ENCODE measurements around the gene TCAP. TPM values are rescaled to one million over a fixed set of nuclear protein-coding genes. Genes with fewer than 3 reads are reported as not detected.

Gene TCAP
- polyA plus RNA-seq, 1 of the 3 experiments (the other 2 are of a cell fraction) = 0.43 TPM

GRCh38 chr17:39709319-39709997, 44.3 kb downstream of the TCAP start:
- Histone ChIP-seq H3F3A (replicated peaks; ENCODE audit: insufficient read depth) (no peaks in the 10 kb centered on the region), H3K27me3 (ENCODE audit: insufficient read depth) (no peaks in the 10 kb centered on the region; the same call in 1 of the 2 replicates), H3K4me1 (ENCODE audit: control insufficient read depth in 1 of 2, insufficient read depth in 2 of 2, low read depth in 1 of 2, low read length in 1 of 2) (no peaks in the 10 kb centered on the region), H3K36me3 (replicated peaks in 1 of 2; ENCODE audit: control insufficient read depth in 1 of 2, insufficient read depth in 2 of 2, low read length in 1 of 2) (no peaks in the 10 kb centered on the region), H3K9me3 (no peaks in the 10 kb centered on the region), H3K9ac (no peak overlapping the region), H3K9me2 (no peaks in the 10 kb centered on the region), H4K20me1 (ENCODE audit: insufficient read depth) (no peaks in the 10 kb centered on the region), H3K27ac (ENCODE audit: low read depth in 2 of 2, low read length in 1 of 2) (no peak overlapping the region), H3K4me2 (no peak overlapping the region), H3K79me2 (ENCODE audit: insufficient read depth) (no peaks in the 10 kb centered on the region), H3K4me3 (ENCODE audit: low read depth in 2 of 2, low read length in 1 of 2) (no peak overlapping the region), H2AFZ (ENCODE audit: low read depth) (no peak overlapping the region)
- TF ChIP-seq MXI1 (IDR thresholded peaks at IDR 0.05; ENCODE audit: low read depth, low read length) (no peak), TCF12 (IDR thresholded peaks at IDR 0.05) (no peak), SIN3A (IDR thresholded peaks at IDR 0.05; ENCODE audit: borderline replicate concordance, low read depth, low read length) (no peak), ELF1 (IDR thresholded peaks at IDR 0.05) (no peak), NFIC (IDR thresholded peaks at IDR 0.05; ENCODE audit: borderline replicate concordance) (no peak)
- TF ChIP-seq, protein P1, sequence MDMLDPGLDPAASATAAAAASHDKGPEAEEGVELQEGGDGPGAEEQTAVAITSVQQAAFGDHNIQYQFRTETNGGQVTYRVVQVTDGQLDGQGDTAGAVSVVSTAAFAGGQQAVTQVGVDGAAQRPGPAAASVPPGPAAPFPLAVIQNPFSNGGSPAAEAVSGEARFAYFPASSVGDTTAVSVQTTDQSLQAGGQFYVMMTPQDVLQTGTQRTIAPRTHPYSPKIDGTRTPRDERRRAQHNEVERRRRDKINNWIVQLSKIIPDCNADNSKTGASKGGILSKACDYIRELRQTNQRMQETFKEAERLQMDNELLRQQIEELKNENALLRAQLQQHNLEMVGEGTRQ (IDR thresholded peaks at IDR 0.05; ENCODE audit: borderline replicate concordance, low read depth, low read length) = no peak
- 76% methylated on average over 12 of the region's 14 CpGs for WGBS (ENCODE audit: low lambda C conversion rate)
- ChIA-PET CTCF (interaction anchor here (0.8 to 1.6 kb wide), 3 partner anchors 41 to 88 kb away, joined by 3 to 5 read pairs (median 4); partner anchors contain the start of gene PNMT), POLR2A (no interaction called here)
- no peak for DNase-seq

GRCh38 chr17:39709998-39710964, 45.1 kb downstream of the TCAP start:
- Histone ChIP-seq H3K9me3 (no peaks in the 10 kb centered on the region), H3K4me3 (ENCODE audit: low read depth in 2 of 2, low read length in 1 of 2) (no peak overlapping the region), H3F3A (replicated peaks; ENCODE audit: insufficient read depth) (no peaks in the 10 kb centered on the region), H2AFZ (ENCODE audit: low read depth) (no peak overlapping the region), H3K27me3 (ENCODE audit: insufficient read depth) (no peaks in the 10 kb centered on the region; the same call in 1 of the 2 replicates), H3K9ac (no peak overlapping the region), H3K36me3 (replicated peaks in 1 of 2; ENCODE audit: control insufficient read depth in 1 of 2, insufficient read depth in 2 of 2, low read length in 1 of 2) (no peaks in the 10 kb centered on the region), H3K79me2 (ENCODE audit: insufficient read depth) (no peaks in the 10 kb centered on the region), H4K20me1 (ENCODE audit: insufficient read depth) (no peaks in the 10 kb centered on the region), H3K4me2 (no peak overlapping the region), H3K9me2 (no peaks in the 10 kb centered on the region), H3K27ac (ENCODE audit: low read depth in 2 of 2, low read length in 1 of 2) (no peak overlapping the region), H3K4me1 (ENCODE audit: control insufficient read depth in 1 of 2, insufficient read depth in 2 of 2, low read depth in 1 of 2, low read length in 1 of 2) (no peaks in the 10 kb centered on the region)
- DNase-seq = no peak
- 78% methylated on average over 18 of the region's 20 CpGs for WGBS (ENCODE audit: low lambda C conversion rate)
- POLR2A ChIA-PET = interaction anchor here (1.6 kb wide), 1 partner anchor 19 kb away, joined by 3 read pairs; no protein-coding TSS in a partner anchor
- CTCF ChIA-PET = interaction anchor here (1.0 to 1.6 kb wide), 3 partner anchors 8 to 42 kb away, joined by 3 to 7 read pairs (median 4); partner anchors contain the start of genes MIEN1 and PNMT
- TF ChIP-seq FOSL2 (IDR thresholded peaks at IDR 0.05; ENCODE audit: borderline replicate concordance, low read depth) (no peak), TEAD4 (IDR thresholded peaks at IDR 0.05; ENCODE audit: borderline replicate concordance, insufficient read depth) (no peak), MXI1 (IDR thresholded peaks at IDR 0.05; ENCODE audit: low read depth, low read length) (no peak), RXRA (IDR thresholded peaks at IDR 0.05; ENCODE audit: borderline replicate concordance, low read depth) (no peak), MEF2A (IDR thresholded peaks at IDR 0.05; ENCODE audit: borderline replicate concordance, low read depth) (no peak), JUND (IDR thresholded peaks at IDR 0.05) (no peak)
- TF ChIP-seq, protein P2, sequence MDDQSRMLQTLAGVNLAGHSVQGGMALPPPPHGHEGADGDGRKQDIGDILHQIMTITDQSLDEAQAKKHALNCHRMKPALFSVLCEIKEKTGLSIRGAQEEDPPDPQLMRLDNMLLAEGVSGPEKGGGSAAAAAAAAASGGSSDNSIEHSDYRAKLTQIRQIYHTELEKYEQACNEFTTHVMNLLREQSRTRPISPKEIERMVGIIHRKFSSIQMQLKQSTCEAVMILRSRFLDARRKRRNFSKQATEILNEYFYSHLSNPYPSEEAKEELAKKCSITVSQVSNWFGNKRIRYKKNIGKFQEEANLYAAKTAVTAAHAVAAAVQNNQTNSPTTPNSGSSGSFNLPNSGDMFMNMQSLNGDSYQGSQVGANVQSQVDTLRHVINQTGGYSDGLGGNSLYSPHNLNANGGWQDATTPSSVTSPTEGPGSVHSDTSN (IDR thresholded peaks at IDR 0.05) = no peak
- TF ChIP-seq, protein P3, sequence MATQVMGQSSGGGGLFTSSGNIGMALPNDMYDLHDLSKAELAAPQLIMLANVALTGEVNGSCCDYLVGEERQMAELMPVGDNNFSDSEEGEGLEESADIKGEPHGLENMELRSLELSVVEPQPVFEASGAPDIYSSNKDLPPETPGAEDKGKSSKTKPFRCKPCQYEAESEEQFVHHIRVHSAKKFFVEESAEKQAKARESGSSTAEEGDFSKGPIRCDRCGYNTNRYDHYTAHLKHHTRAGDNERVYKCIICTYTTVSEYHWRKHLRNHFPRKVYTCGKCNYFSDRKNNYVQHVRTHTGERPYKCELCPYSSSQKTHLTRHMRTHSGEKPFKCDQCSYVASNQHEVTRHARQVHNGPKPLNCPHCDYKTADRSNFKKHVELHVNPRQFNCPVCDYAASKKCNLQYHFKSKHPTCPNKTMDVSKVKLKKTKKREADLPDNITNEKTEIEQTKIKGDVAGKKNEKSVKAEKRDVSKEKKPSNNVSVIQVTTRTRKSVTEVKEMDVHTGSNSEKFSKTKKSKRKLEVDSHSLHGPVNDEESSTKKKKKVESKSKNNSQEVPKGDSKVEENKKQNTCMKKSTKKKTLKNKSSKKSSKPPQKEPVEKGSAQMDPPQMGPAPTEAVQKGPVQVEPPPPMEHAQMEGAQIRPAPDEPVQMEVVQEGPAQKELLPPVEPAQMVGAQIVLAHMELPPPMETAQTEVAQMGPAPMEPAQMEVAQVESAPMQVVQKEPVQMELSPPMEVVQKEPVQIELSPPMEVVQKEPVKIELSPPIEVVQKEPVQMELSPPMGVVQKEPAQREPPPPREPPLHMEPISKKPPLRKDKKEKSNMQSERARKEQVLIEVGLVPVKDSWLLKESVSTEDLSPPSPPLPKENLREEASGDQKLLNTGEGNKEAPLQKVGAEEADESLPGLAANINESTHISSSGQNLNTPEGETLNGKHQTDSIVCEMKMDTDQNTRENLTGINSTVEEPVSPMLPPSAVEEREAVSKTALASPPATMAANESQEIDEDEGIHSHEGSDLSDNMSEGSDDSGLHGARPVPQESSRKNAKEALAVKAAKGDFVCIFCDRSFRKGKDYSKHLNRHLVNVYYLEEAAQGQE (IDR thresholded peaks at IDR 0.05; ENCODE audit: low read depth, low read length) = no peak
- TF ChIP-seq, protein P4, sequence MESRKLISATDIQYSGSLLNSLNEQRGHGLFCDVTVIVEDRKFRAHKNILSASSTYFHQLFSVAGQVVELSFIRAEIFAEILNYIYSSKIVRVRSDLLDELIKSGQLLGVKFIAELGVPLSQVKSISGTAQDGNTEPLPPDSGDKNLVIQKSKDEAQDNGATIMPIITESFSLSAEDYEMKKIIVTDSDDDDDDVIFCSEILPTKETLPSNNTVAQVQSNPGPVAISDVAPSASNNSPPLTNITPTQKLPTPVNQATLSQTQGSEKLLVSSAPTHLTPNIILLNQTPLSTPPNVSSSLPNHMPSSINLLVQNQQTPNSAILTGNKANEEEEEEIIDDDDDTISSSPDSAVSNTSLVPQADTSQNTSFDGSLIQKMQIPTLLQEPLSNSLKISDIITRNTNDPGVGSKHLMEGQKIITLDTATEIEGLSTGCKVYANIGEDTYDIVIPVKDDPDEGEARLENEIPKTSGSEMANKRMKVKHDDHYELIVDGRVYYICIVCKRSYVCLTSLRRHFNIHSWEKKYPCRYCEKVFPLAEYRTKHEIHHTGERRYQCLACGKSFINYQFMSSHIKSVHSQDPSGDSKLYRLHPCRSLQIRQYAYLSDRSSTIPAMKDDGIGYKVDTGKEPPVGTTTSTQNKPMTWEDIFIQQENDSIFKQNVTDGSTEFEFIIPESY (IDR thresholded peaks at IDR 0.05; ENCODE audit: borderline replicate concordance, low read depth) = no peak
- TF ChIP-seq, protein P1 (IDR thresholded peaks at IDR 0.05; ENCODE audit: borderline replicate concordance, low read depth, low read length) = no peak

Data from SK-N-SH (cell line).